Heart left ventricle (tissue), 13 donors: ENCODE results near the gene FBN1.

Experiments
- POLR2A ChIP-seq, 2 donors: fragments of 450-650 bp; IDR thresholded peaks; one replicate each; pipeline ENCODE4 v1.6.1; 2017; ENCODE audit warnings: antibody characterized with exemption in 2 of 2, mild to moderate bottlenecking in 2 of 2, moderate library complexity in 2 of 2
- TF ChIP-seq, protein P1 (sequence below), 12 donors: fragments of 200-600 bp; sonication (generic) in 4 of 12; IDR thresholded peaks; one replicate each; pipeline versions ENCODE4 v1.5.0 to v1.8.0; 2018 to 2022; ENCODE audit warnings: antibody characterized with exemption in 12 of 12, mild to moderate bottlenecking in 5 of 12
- donor health status: ischemic (EF 13 %, LVEDD 7.1; RV severe dilation, severe dysfunction).
- donor health status: DM: no; HTN: yes; CAD: no.
- donor health status: DM: no; HTN: no; CAD: no.
- donor health status: ischemic (EF 25% LVEDD 6.9; RV normal size, moderate dysfunction).
- donor health status: ischemic (EF 25% LVEDD 5.7; RV mildly dilated, moderate dysfunction).
- donor health status: ischemic (EF 35%, LVEDD 5.7; RV mildly dilated, moderate dysfunction).
- donor health status: nonischemic (EF 11% LVEDD 7.7; RV severe dilation, severe dysfunction).
- donor health status: DM: yes; HTN: yes; CAD: no.
- donor health status: PGD.
- donor health status: ischemic (EF 29% LVEDD 5.4; RV normal size, mild dysfunction).
- donor health status: nonischemic (EF 23%, LVEDD 6.1; RV moderate dilation, normal function).

DNA sequence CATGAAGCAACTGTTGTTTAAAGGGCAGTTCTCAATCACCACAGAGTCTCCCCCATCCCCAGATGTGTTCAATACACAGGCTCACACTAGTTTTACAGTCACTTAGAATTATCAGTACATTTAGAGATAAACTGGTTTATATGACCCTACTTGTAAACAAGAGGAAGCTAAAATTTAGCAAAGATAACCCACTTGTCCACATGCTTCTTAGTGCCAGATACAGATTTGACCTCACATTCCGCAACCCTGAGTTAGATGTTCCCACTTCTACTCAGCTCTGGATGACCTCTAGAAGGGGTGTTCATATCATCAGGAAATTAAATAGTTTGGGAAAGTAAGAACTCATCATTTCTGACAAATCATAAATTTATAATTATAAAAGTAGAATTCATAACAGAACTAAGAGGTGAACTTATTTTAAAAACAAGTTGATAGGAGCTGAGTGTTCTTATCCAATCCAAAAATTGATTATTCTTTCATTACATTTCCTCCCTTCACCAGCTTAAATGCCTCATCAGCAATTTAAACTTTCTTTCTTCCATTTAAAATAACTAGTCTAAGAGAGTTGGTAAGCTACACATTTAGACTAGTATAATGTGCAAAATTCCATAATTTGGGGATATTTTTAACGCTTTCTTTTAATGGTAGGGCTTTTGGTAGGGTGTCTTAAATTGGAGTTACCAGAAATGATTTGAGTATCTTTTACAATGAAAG is 131.2 kb downstream of the FBN1 start:
- TF ChIP-seq POLR2A (IDR thresholded peaks at IDR 0.05): no peak
- TF ChIP-seq, protein P1, sequence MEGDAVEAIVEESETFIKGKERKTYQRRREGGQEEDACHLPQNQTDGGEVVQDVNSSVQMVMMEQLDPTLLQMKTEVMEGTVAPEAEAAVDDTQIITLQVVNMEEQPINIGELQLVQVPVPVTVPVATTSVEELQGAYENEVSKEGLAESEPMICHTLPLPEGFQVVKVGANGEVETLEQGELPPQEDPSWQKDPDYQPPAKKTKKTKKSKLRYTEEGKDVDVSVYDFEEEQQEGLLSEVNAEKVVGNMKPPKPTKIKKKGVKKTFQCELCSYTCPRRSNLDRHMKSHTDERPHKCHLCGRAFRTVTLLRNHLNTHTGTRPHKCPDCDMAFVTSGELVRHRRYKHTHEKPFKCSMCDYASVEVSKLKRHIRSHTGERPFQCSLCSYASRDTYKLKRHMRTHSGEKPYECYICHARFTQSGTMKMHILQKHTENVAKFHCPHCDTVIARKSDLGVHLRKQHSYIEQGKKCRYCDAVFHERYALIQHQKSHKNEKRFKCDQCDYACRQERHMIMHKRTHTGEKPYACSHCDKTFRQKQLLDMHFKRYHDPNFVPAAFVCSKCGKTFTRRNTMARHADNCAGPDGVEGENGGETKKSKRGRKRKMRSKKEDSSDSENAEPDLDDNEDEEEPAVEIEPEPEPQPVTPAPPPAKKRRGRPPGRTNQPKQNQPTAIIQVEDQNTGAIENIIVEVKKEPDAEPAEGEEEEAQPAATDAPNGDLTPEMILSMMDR (IDR thresholded peaks at IDR 0.05): no peak
